Stomach (tissue), 9 donors: ENCODE results near the gene TAF4B. TPM values are rescaled to one million over a fixed set of nuclear protein-coding genes. Genes with fewer than 3 reads are reported as not detected.

Experiments used
- DNase-seq, 2 donors: peaks; one replicate each; pipeline versions ENCODE4 v3.0.0 to v3.0.0-alpha.2; 2013 to 2019
- H3K27ac ChIP-seq, 5 donors: fragments of 200-600 bp in 4 of 5; sonication (generic) in 4 of 5; one replicate each; pipeline ENCODE4 v1.5.1; 2013 to 2019; ENCODE audit warnings: mild to moderate bottlenecking in 1 of 5, moderate library complexity in 1 of 5
- H3K27me3 ChIP-seq, 3 donors: fragments of 200-600 bp; sonication (generic); one replicate each; pipeline ENCODE4 v1.5.1; 2017 to 2019; ENCODE audit warnings: mixed run types in 1 of 3
- H3K36me3 ChIP-seq, 4 donors: fragments of 200-600 bp; sonication (generic); 1 replicate in 3 of 4; 2 replicates in 1 of 4; pipeline ENCODE4 v1.5.1; 2016 to 2019
- H3K4me1 ChIP-seq, 4 donors: fragments of 200-600 bp; sonication (generic); one replicate each; pipeline ENCODE4 v1.5.1; 2016 to 2019
- H3K4me3 ChIP-seq, 4 donors: fragments of 200-600 bp; sonication (generic) in 3 of 4; one replicate each; pipeline ENCODE4 v1.5.1; 2016 to 2019; ENCODE audit warnings: mild to moderate bottlenecking in 1 of 4
- H3K9me3 ChIP-seq, 4 donors: fragments of 200-600 bp; sonication (generic); one replicate each; pipeline ENCODE4 v1.5.1; 2016 to 2019
- CTCF ChIP-seq, 7 experiments: fragments of 450-650 bp in 4 of 7; fragments of 200-600 bp in 3 of 7; sonication (generic) in 3 of 7; IDR thresholded peaks; one replicate each; pipeline ENCODE4 v1.5.1; 2016 to 2019; ENCODE audit warnings: antibody characterized with exemption in 7 of 7, control low read depth in 2 of 7, mild to moderate bottlenecking in 1 of 7
- EP300 ChIP-seq: sonication (generic); formaldehyde crosslinking; IDR thresholded peaks from one replicate; pipeline ENCODE4 v1.6.1; 2017; ENCODE audit warnings: antibody characterized with exemption
- POLR2A ChIP-seq, 4 donors: fragments of 450-650 bp; IDR thresholded peaks; one replicate each; pipeline ENCODE4 v1.6.1; 2016; ENCODE audit warnings: antibody characterized with exemption in 4 of 4, control low read depth in 2 of 4, mild to moderate bottlenecking in 1 of 4, moderate library complexity in 1 of 4
- POLR2AphosphoS5 ChIP-seq, 3 donors: sonication (generic); formaldehyde crosslinking; IDR thresholded peaks; one replicate each; pipeline ENCODE4 v1.6.1; 2016; ENCODE audit warnings: antibody characterized with exemption in 3 of 3
- WGBS, 5 donors: extraction: QIAGEN DNeasy Blood & Tissue Kit in 3 of 5; methylation state at CpG; one replicate each; pipeline versions ENCODE4 v1.1.5 to v1.1.7; 2013 to 2018; 5-methylcytosine and 5-hydroxymethylcytosine counted together
- intact Hi-C: fragments of 100-400 bp; cut with DNase I; formaldehyde crosslinking; loops from one replicate; pipeline ENCODE4 v1.15.1; 2023; ENCODE audit warnings: low total_unique reads
- polyA plus RNA-seq, 3 donors: library from polyadenylated mRNA; stranded (reverse); fragments of 200-250 nt; gene quantifications; one replicate each; pipeline ENCODE4 v1.2.3, GENCODE V29; 2013
- total RNA-seq, 5 donors: library from RNA; depleted of rRNA; stranded (reverse); fragments of >200 nt; gene quantifications; one replicate each; pipeline versions ENCODE4 v1.1.0 to v1.2.3, GENCODE V29; 2014 to 2016
- donor health status: healthy with polysubstance abuse.
- donor health status: Bipolar disorder and iron deficiency.
- donor health status: healthy.

The TAF4B gene
- total and polyA plus RNA-seq, 8 donors: 0.58 to 33.6 (median 5.0) TPM

GRCh38 chr18:26335571-26336487 is 109.6 kb downstream of the TAF4B start:
- no peaks in the 10 kb centered on the region for H3K9me3 ChIP-seq
- no peaks in the 10 kb centered on the region for H3K27me3 ChIP-seq
- TF ChIP-seq POLR2A (IDR thresholded peaks at IDR 0.05): no peak
- TF ChIP-seq CTCF (IDR thresholded peaks at IDR 0.05): no peak
- TF ChIP-seq EP300: no peak
- TF ChIP-seq POLR2AphosphoS5 (IDR thresholded peaks at IDR 0.05): no peak
- intact Hi-C loops: no loop called here
- WGBS, 5 donors: 49 to 68% (median 58%) methylated on average over 4 of the region's 4 CpGs
- peak in 1 of 2 donors; percentile 77 for DNase-seq
- peaks cover 0 to 5% (median 3%) of the 10 kb centered on the region in 4 donors for H3K36me3 ChIP-seq
- H3K27ac ChIP-seq: no peak overlapping the region
- H3K4me1 ChIP-seq: peaks cover 0 to 21% (median 9%) of the 10 kb centered on the region in 4 donors
- H3K4me3 ChIP-seq: no peak overlapping the region

- intact Hi-C loops: no loop called here
- Histone ChIP-seq H3K27me3 (no peaks in the 10 kb centered on the region), H3K4me3 (no peak overlapping the region), H3K36me3 (peaks cover 0 to 3% (median 0%) of the 10 kb centered on the region in 4 donors), H3K4me1 (peaks cover 0 to 21% (median 9%) of the 10 kb centered on the region in 4 donors), H3K9me3 (no peaks in the 10 kb centered on the region), H3K27ac (no peak overlapping the region)
- 73 to 87% (median 80%) methylated on average over 1 of the region's 1 CpG for WGBS, 5 donors
- no peak for TF ChIP-seq CTCF (IDR thresholded peaks at IDR 0.05)
- no peak for TF ChIP-seq POLR2AphosphoS5 (IDR thresholded peaks at IDR 0.05)
- no peak for TF ChIP-seq EP300
- no peak for TF ChIP-seq POLR2A (IDR thresholded peaks at IDR 0.05)
- no peak for DNase-seq
Observed at GRCh38 chr18:26336572-26336971, 110.3 kb downstream of the TAF4B start.

GRCh38 chr18:26342646-26343045 is 116.4 kb downstream of the TAF4B start:
- H3K4me3 ChIP-seq: no peak overlapping the region
- intact Hi-C loops: no loop called here

GRCh38 chr18:26350961-26351360 is 124.7 kb downstream of the TAF4B start:
- H3K4me3 ChIP-seq: no peak overlapping the region
- TF ChIP-seq POLR2A (IDR thresholded peaks at IDR 0.05) (no peak), EP300 (no peak), CTCF (IDR thresholded peaks at IDR 0.05) (no peak), POLR2AphosphoS5 (IDR thresholded peaks at IDR 0.05) (no peak)
- H3K9me3 ChIP-seq: peaks cover 0 to 20% (median 3%) of the 10 kb centered on the region in 4 donors
- H3K27ac ChIP-seq: no peak overlapping the region
- DNase-seq: no peak
- no peaks in the 10 kb centered on the region for H3K36me3 ChIP-seq
- intact Hi-C loops: no loop called here
- no peaks in the 10 kb centered on the region for H3K4me1 ChIP-seq
- H3K27me3 ChIP-seq: no peaks in the 10 kb centered on the region

More at GRCh38 chr18:26342646-26343045, 116.4 kb downstream of the TAF4B start:
- H3K36me3 ChIP-seq: no peaks in the 10 kb centered on the region
- peaks cover 0 to 16% (median 6%) of the 10 kb centered on the region in 4 donors for H3K9me3 ChIP-seq
- H3K27ac ChIP-seq: no peak overlapping the region
- H3K4me1 ChIP-seq: no peaks in the 10 kb centered on the region
- DNase-seq: peak in 1 of 2 donors; percentile 74
- TF ChIP-seq POLR2A (IDR thresholded peaks at IDR 0.05): no peak
- no peak for TF ChIP-seq CTCF (IDR thresholded peaks at IDR 0.05)
- no peak for TF ChIP-seq EP300
- no peak for TF ChIP-seq POLR2AphosphoS5 (IDR thresholded peaks at IDR 0.05)
- no peaks in the 10 kb centered on the region for H3K27me3 ChIP-seq
